Motor neuron (in vitro differentiated cells): ENCODE measurements around the gene LAMB2. TPM values are rescaled to one million over a fixed set of nuclear protein-coding genes. Genes with fewer than 3 reads are reported as not detected.

Source experiments
- ATAC-seq, 8 experiments: fragments of 200-7000 bp; cut with Tn5 transposase; replicated peaks in 6 of 8; 2 replicates each; pipeline ENCODE4 v1.8.0; 2021; ENCODE audit warnings: mild to moderate bottlenecking in 8 of 8, moderate library complexity in 8 of 8
- H3K27ac ChIP-seq, 2 donors: fragments of 250-450 bp; sonication (Bioruptor Pico); 2 replicates each; pipeline ENCODE4 v1.9.0; 2021; ENCODE audit warnings: antibody characterized with exemption in 2 of 2, mild to moderate bottlenecking in 2 of 2, moderate library complexity in 1 of 2
- H3K4me1 ChIP-seq, 2 donors: fragments of 250-450 bp; sonication (Bioruptor Pico); replicated peaks in 1 of 2; 2 replicates each; pipeline ENCODE4 v1.6.1; 2021; ENCODE audit warnings: antibody characterized with exemption in 2 of 2, mild to moderate bottlenecking in 2 of 2, moderate library complexity in 1 of 2
- H3K4me3 ChIP-seq, 5 donors: fragments of 250-450 bp; sonication (Bioruptor Pico); 2 replicates each; pipeline ENCODE4 v1.9.0; 2021; ENCODE audit warnings: antibody characterized with exemption in 5 of 5, mild to moderate bottlenecking in 5 of 5, moderate library complexity in 4 of 5
- WGBS, 10 experiments: fragments of 450-650 bp; shearing (Covaris generic); methylation state at CpG; one replicate each; pipeline ENCODE4 v1.0.0; 2022; 5-methylcytosine and 5-hydroxymethylcytosine counted together
- in situ Hi-C, 9 experiments: fragments of 400-800 bp; cut with MboI; loops; one replicate each; pipeline ENCODE4 v1.15.0; 2021; ENCODE audit warnings: low sequenced_read_pairs in 9 of 9, low pct_unique_long_range_greater_than_20kb in 2 of 9; ENCODE audit not compliant: unreplicated experiment in 9 of 9
- total RNA-seq, 8 experiments: library from RNA; unstranded; fragments of 300-600 nt; gene quantifications; 2 replicates each; pipeline versions ENCODE4 v1.2.3 to v1.2.4, GENCODE V29; 2022

Gene LAMB2
- total RNA-seq, 8 experiments from 2014 or later: 26.3 to 559 (median 110) TPM

DNA sequence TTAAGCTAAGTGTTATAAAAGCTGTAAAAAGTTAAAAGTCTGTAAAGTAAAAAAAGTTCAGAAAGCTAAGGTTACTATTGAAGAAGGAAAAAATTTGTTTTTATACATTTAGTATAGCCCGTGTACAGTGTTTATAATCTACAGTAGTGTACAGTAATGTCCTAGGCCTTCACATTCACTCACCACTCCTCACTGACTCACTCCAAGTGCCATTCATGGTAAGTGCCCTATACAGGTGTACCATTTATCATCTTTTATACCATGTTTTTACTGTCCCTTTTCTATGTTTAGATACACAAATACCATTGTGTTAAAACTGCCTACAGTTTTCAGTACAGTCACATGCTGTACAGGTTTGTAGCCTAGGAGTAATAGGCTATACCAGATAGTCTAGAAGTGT, 24.4 kb upstream of the LAMB2 start:
- 57 to 100% (median 93%) methylated on average over 1 of the region's 1 CpG; no CpG with 5 or more reads in 2 of the 10 experiments for WGBS, 10 experiments
- Histone ChIP-seq H3K4me1 (peaks cover 0 to 4% of the 10 kb centered on the region in 2 donors), H3K27ac (no peak overlapping the region), H3K4me3 (no peak overlapping the region)
- ATAC-seq: no peak
- in situ Hi-C loops: loop anchor here in 2 of 9 experiments (25.0 kb wide), 1 partner anchor 280 kb away; the partner anchor contains the start of gene NICN1 (in 2 of the 2)

GRCh38 chr3:49153349-49153912, 20.6 kb upstream of the LAMB2 start:
- no peak for ATAC-seq
- H3K4me3 ChIP-seq: no peak overlapping the region
- peaks cover 0 to 4% of the 10 kb centered on the region in 2 donors for H3K4me1 ChIP-seq
- no peak overlapping the region for H3K27ac ChIP-seq
- WGBS, 10 experiments: 20 to 100% (median 83%) methylated on average over 1 of the region's 3 CpGs; no CpG with 5 or more reads in 7 of the 10 experiments
- in situ Hi-C loops: loop anchor here in 2 of 9 experiments (25.0 kb wide), 1 partner anchor 284 kb away; the partner anchor contains the start of gene NICN1 (in 2 of the 2)

GRCh38 chr3:49151610-49152009, 18.8 kb upstream of the LAMB2 start:
- in situ Hi-C loops: loop anchor here in 2 of 9 experiments (25.0 kb wide), 1 partner anchor 286 kb away; the partner anchor contains the start of gene NICN1 (in 2 of the 2)
- no peak overlapping the region for H3K27ac ChIP-seq

DNA sequence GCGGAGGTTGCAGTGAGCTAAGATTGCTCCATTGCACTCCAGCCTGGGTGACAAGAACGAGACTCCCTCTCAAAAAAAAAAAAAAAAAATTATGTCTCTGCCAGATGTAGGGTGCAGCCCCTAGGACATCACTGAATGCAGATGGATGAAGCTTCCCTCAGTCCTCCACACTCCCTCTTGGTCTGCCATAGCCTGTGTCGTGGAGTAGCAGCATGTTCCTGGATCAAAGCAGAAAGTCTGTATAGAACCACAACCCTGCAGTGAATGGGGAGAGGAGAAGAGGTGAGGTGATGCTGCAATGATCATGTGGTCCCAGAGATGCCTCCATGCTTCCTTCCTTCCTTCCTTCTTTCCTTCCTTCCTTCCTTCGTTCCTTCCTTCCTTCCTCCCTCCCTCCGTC, 15.3 kb upstream of the LAMB2 start:
- 38 to 94% (median 85%) methylated on average over 1 to 5 of the region's 5 CpGs; no CpG with 5 or more reads in 2 of the 10 experiments for WGBS, 10 experiments
- in situ Hi-C loops: no loop called here
- no peak overlapping the region for H3K4me3 ChIP-seq
- H3K4me1 ChIP-seq: no peaks in the 10 kb centered on the region
- H3K27ac ChIP-seq: no peak overlapping the region
- ATAC-seq: no peak

More at GRCh38 chr3:49151610-49152009, 18.8 kb upstream of the LAMB2 start:
- WGBS, 10 experiments: 60% methylated on average over 1 of the region's 2 CpGs; no CpG with 5 or more reads in 8 of the 10 experiments
- ATAC-seq: no peak
- Histone ChIP-seq H3K4me3 (no peak overlapping the region), H3K4me1 (no peaks in the 10 kb centered on the region)

GRCh38 chr3:49140080-49140479, 7.2 kb upstream of the LAMB2 start:
- H3K4me1 ChIP-seq: no peaks in the 10 kb centered on the region
- no peak overlapping the region for H3K4me3 ChIP-seq
- ATAC-seq: peak in 2 of 8 experiments; percentile 30 to 49
- H3K27ac ChIP-seq: no peak overlapping the region
- in situ Hi-C loops: no loop called here
- WGBS, 10 experiments: 17 to 80% (median 60%) methylated on average over 1 to 3 of the region's 3 CpGs; no CpG with 5 or more reads in 3 of the 10 experiments

DNA sequence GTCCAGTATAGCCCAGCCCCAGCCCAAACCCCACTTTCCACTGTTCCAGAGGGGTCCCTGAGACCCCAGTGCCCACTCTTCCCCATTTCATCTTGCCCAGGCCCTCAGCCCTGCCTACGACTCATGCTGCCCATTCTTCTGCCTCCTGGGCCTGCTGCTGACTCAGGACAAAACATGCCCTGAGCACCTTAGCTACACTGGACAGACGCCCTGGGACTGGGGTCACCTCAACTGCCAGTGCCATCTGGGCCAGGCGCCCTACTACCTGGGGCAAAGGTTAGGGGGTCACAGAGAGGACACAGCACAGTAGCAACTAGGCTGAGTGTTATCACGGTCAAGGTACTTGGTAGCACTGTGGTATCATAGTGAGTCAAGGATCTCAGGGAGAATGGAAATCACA, 2.6 kb upstream of the LAMB2 start:
- Histone ChIP-seq H3K4me1 (peaks cover 0 to 11% of the 10 kb centered on the region in 2 donors), H3K27ac (no peak overlapping the region), H3K4me3 (no peak overlapping the region)
- ATAC-seq: no peak
- WGBS, 10 experiments: 50 to 62% (median 61%) methylated on average over 2 to 4 of the region's 4 CpGs; no CpG with 5 or more reads in 7 of the 10 experiments
- in situ Hi-C loops: no loop called here

- Histone ChIP-seq H3K4me3 (no peak overlapping the region), H3K4me1 (peaks cover 0 to 11% of the 10 kb centered on the region in 2 donors), H3K27ac (no peak overlapping the region)
- 17 to 100% (median 50%) methylated on average over 1 of the region's 3 CpGs; no CpG with 5 or more reads in 4 of the 10 experiments for WGBS, 10 experiments
- in situ Hi-C loops: no loop called here
- ATAC-seq: no peak
These were observed 1.8 kb upstream of the LAMB2 start for GRCh38 chr3:49134471-49135265.

DNA sequence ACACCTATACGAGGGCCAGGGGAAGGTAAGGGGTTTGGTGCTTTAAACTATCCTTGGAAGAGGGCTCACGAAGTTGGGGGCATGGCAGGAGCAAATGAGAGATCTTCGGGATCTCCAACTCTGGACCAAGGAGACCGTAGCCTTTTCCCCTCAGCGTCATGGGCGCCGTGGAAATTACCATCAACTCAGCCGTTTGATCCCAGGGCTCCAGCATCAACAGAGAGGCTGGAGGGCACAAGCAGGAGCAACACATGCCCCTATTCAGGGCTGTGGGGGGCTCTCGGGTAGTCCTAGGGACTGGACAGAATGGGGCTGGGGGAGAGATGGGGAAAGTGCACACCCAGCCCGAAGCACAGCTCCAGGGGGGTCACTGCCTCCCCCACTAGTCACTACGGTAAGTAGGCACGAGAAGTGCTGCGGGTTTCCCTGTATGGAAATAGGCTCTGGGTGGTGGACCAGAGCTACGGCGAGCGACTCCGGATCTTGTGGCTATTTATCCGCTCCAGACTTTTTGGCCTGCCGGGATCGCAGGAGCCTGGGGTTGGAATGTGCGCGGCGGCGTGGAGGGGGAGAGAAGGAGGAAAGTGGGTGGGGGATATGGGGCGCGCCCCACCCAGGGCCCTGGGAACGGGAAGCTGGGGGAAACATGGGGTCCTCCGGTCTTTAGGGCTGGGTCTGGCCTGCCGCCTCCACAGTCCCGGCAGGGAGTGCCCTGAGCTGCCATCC, 539 bp upstream of the LAMB2 start:
- WGBS, 10 experiments: 0% methylated on average over 2 to 5 of the region's 30 CpGs; no CpG with 5 or more reads in 7 of the 10 experiments
- peak; percentile 73 to 88 (median 82) for ATAC-seq
- Histone ChIP-seq H3K27ac (peak overlapping the region in 1 of 2 donors; percentile 68), H3K4me1 (peaks cover 0 to 11% of the 10 kb centered on the region in 2 donors), H3K4me3 (peak overlapping the region; percentile 41 to 62 (median 52))
- in situ Hi-C loops: no loop called here

DNA sequence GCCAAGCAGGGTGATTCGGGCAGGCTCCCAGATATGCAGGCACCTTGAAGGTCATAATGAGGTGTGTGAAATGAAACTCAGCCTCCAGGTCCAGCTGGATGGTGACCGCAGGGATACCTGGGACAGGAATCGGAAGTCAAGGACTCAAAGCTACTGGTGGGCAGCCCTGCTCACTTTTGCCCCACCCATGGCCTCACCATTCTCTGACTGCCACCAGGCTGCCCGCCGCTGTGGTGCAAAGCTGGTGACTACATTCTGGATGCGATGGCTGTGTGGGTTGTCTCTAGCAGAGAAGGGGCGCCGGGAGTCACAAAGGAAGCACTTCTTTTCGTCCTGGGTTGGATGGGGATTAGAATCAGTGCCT, 795 bp downstream of the LAMB2 start:
- peaks cover 0 to 11% of the 10 kb centered on the region in 2 donors for H3K4me1 ChIP-seq
- 60 to 90% (median 76%) methylated on average over 1 to 5 of the region's 9 CpGs; no CpG with 5 or more reads in 6 of the 10 experiments for WGBS, 10 experiments
- H3K4me3 ChIP-seq: peak overlapping the region; percentile 41 to 62 (median 52)
- H3K27ac ChIP-seq: no peak overlapping the region
- in situ Hi-C loops: no loop called here
- no peak for ATAC-seq

DNA sequence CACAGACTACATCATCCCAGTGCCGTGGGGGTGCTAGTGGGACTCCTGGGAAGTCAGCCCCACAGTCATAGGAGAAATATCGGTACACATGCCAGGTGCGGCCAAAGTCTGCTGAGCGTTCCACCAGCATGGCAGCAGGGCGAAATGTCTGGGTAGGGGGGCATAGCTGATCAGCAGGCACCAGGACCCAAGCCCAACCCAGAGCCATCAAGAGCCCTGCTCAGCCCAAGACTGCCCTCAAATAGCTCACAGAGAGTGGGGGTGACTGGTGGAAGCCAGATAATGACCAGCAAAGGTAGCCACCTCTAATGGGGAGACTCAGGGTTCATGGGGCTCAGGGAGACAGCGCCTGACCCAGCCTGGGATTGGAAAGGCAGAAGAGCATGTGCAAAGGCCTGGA, 1.3 kb downstream of the LAMB2 start:
- in situ Hi-C loops: no loop called here
- peaks cover 0 to 11% of the 10 kb centered on the region in 2 donors for H3K4me1 ChIP-seq
- no peak overlapping the region for H3K27ac ChIP-seq
- no peak overlapping the region for H3K4me3 ChIP-seq
- WGBS, 10 experiments: 67 to 100% (median 94%) methylated on average over 1 to 5 of the region's 6 CpGs; no CpG with 5 or more reads in 4 of the 10 experiments
- ATAC-seq: no peak

DNA sequence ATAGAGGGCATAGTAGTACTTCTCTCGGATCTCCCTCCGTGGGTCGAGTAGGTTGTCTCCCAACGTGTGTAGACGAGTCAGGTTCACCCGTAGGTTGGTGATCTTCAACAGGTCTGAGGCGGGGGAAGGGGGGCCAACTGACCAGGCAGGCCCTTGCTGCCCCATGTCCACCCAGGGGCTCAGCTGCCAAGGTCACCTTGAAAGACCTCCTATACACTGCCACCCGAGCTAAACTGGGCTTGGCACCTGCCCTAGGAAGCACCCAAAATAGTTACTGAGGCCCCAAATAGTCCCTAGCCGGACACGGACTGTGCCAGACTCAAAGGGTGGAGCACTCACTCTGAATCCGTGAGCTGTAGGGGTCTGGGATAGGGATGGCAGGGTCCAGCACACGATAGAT, 1.8 kb downstream of the LAMB2 start:
- in situ Hi-C loops: no loop called here
- H3K4me3 ChIP-seq: no peak overlapping the region
- H3K4me1 ChIP-seq: peaks cover 0 to 11% of the 10 kb centered on the region in 2 donors
- ATAC-seq: no peak
- 60 to 100% (median 93%) methylated on average over 1 to 7 of the region's 12 CpGs; no CpG with 5 or more reads in 3 of the 10 experiments for WGBS, 10 experiments
- no peak overlapping the region for H3K27ac ChIP-seq

DNA sequence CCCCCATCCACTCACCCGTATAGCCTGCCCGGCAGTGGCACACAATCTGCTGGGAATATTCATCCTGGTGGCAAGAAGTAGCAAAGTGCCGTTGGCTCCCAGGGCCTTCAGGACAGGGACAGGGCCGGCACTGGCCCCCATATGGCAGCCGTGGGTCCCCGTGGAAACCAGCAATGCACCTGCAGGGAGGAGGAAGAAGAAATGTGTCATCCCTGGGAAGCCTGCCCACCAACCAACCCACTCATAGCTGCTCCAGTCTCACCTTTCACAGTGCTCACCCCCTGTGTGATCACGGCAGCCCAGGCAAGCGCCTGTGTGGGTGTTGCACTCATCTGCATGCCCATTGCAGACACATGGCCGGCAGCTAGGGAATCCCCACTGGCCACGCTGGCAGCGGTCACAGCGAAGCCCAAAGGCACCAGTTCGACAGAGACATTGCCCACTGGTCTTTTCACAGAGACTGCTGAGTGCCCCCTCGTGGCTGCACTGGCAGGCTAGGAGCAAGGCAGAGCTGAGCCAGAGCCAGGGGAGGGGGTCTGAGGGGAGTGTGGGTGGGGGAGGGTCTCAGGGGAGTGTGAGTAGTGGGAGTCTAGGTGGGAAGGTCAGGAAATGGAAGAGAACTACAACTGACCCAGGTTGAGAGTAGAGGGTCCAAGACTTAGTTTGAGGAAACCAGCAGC, 7.7 kb downstream of the LAMB2 start:
- Histone ChIP-seq H3K27ac (no peak overlapping the region), H3K4me3 (no peak overlapping the region), H3K4me1 (no peaks in the 10 kb centered on the region)
- in situ Hi-C loops: no loop called here
- ATAC-seq: no peak
- WGBS, 10 experiments: 80 to 100% (median 92%) methylated on average over 1 to 6 of the region's 14 CpGs; no CpG with 5 or more reads in 7 of the 10 experiments
